ENCODE measurements around the gene ARL4D. TPM values are rescaled to one million over a fixed set of nuclear protein-coding genes. Genes with fewer than 3 reads are reported as not detected.

The ARL4D gene
- total and polyA plus RNA-seq, 2 of the 4 experiments (the other 2 are of a cell fraction) = 12.5 to 30.7 TPM

DNA sequence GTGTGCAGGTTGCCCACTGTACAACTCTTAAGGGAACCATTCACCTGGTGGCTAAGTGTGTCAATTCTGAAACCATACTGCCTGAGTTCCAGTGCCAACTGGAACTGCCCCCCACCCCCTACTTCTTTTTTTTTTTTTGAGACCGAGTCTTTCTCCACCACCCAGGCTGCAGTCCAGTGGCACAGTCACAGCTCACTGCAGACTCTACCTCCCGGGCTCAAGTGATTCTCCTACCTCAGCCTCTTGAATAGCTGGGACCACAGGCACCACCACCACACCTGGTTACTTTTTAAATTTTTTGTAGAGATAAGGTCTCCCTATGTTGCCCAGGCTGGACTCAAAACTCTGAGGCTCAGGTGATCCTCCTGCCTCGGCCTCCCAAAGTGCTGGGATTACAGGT lies 44.6 kb downstream of the ARL4D start:
- dilution Hi-C loops (cut with HindIII; ENCODE audit: low sequenced_read_pairs, unreplicated experiment) = no loop called here
- H3K4me2 ChIP-seq (ENCODE audit: low read depth, low read length) = no peak overlapping the region

More for the DNA sequence above, 44.6 kb downstream of the ARL4D start:
- no peaks in the 10 kb centered on the region for H3K9me3 ChIP-seq (ENCODE audit: control insufficient read depth, insufficient read depth, low read length)
- no peaks in the 10 kb centered on the region for H4K20me1 ChIP-seq (ENCODE audit: insufficient read depth, low read length)
- no TSS peak for BruUV-seq (replicated peaks)
- H4K91ac ChIP-seq (ENCODE audit: insufficient read depth, low read depth, low read length) = no peak overlapping the region
- H3K14ac ChIP-seq (replicated peaks; ENCODE audit: low read depth, low read length) = no peak overlapping the region
- H2BK5ac ChIP-seq (ENCODE audit: low read depth, low read length, poor library complexity, severe bottlenecking) = no peak overlapping the region
- H3K27me3 ChIP-seq (ENCODE audit: control insufficient read depth, insufficient read depth, low read length) = no peaks in the 10 kb centered on the region
- H3K4ac ChIP-seq (ENCODE audit: low read depth, low read length) = no peak overlapping the region
- H3K56ac ChIP-seq (ENCODE audit: extremely low read depth, insufficient read depth, low read length) = no peak overlapping the region
- in situ Hi-C loops (cut with MboI; ENCODE audit: low sequenced_read_pairs) (no loop called here), intact Hi-C loops (cut with micrococcal nuclease) (no loop called here)
- H2BK15ac ChIP-seq (ENCODE audit: low read depth, low read length) = no peak overlapping the region
- H3K36me3 ChIP-seq (ENCODE audit: control insufficient read depth, insufficient read depth, low read length) = no peaks in the 10 kb centered on the region
- no peak overlapping the region for H2BK120ac ChIP-seq (ENCODE audit: low read depth, low read length)
- no peak overlapping the region for H3K9ac ChIP-seq (ENCODE audit: low read depth, low read length)
- peaks cover 7% of the 10 kb centered on the region for H3K4me1 ChIP-seq (ENCODE audit: control insufficient read depth, insufficient read depth, low read length)
- no peak overlapping the region for H3K4me3 ChIP-seq (ENCODE audit: insufficient read depth, low read depth, low read length)
- H3K9me1 ChIP-seq (ENCODE audit: insufficient read depth, low read length) = peaks cover 9% of the 10 kb centered on the region; the same call in 1 of the 2 replicates
- no peak for ATAC-seq (ENCODE audit: low read depth)
- H2BK20ac ChIP-seq (ENCODE audit: low read depth, low read length) = no peak overlapping the region
- ChIA-PET CTCF (no interaction called here), POLR2A (ENCODE audit: unreplicated experiment) (no interaction called here)
- H3K23ac ChIP-seq (ENCODE audit: low read depth, low read length) = no peak overlapping the region
- no peak overlapping the region for H4K5ac ChIP-seq (ENCODE audit: low read depth, low read length)
- no peaks in the 10 kb centered on the region for H3K79me1 ChIP-seq (ENCODE audit: low read depth in 1 of 2, low read length in 2 of 2)
- TF ChIP-seq FOS (IDR thresholded peaks at IDR 0.05; ENCODE audit: low read depth, low read length) (no peak), SMC3 (IDR thresholded peaks at IDR 0.05; ENCODE audit: low read depth, low read length) (no peak), RAD21 (IDR thresholded peaks at IDR 0.05; ENCODE audit: low read length) (no peak), POLR2A (IDR thresholded peaks at IDR 0.05; ENCODE audit: low read depth, low read length) (no peak), MAFK (IDR thresholded peaks at IDR 0.05; ENCODE audit: low read depth, low read length) (no peak), BHLHE40 (IDR thresholded peaks at IDR 0.05; ENCODE audit: low read depth, low read length) (no peak), CEBPB (IDR thresholded peaks at IDR 0.05; ENCODE audit: low read depth, low read length) (no peak), CHD1 (IDR thresholded peaks at IDR 0.05; ENCODE audit: low read depth, low read length) (no peak), RFX5 (IDR thresholded peaks at IDR 0.05; ENCODE audit: low read depth, low read length) (no peak), RCOR1 (IDR thresholded peaks at IDR 0.05; ENCODE audit: insufficient replicate concordance, low read length) (no peak), MAZ (IDR thresholded peaks at IDR 0.05; ENCODE audit: borderline replicate concordance, low read depth, low read length) (no peak), MXI1 (IDR thresholded peaks at IDR 0.05; ENCODE audit: borderline replicate concordance, low read depth, low read length) (no peak), NFE2L2 (IDR thresholded peaks at IDR 0.05; ENCODE audit: low read depth, low read length) (no peak)
- TF ChIP-seq, protein P1, sequence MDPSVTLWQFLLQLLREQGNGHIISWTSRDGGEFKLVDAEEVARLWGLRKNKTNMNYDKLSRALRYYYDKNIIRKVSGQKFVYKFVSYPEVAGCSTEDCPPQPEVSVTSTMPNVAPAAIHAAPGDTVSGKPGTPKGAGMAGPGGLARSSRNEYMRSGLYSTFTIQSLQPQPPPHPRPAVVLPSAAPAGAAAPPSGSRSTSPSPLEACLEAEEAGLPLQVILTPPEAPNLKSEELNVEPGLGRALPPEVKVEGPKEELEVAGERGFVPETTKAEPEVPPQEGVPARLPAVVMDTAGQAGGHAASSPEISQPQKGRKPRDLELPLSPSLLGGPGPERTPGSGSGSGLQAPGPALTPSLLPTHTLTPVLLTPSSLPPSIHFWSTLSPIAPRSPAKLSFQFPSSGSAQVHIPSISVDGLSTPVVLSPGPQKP (IDR thresholded peaks at IDR 0.05; ENCODE audit: borderline replicate concordance, low read depth, low read length) = no peak
- TF ChIP-seq, protein P2, sequence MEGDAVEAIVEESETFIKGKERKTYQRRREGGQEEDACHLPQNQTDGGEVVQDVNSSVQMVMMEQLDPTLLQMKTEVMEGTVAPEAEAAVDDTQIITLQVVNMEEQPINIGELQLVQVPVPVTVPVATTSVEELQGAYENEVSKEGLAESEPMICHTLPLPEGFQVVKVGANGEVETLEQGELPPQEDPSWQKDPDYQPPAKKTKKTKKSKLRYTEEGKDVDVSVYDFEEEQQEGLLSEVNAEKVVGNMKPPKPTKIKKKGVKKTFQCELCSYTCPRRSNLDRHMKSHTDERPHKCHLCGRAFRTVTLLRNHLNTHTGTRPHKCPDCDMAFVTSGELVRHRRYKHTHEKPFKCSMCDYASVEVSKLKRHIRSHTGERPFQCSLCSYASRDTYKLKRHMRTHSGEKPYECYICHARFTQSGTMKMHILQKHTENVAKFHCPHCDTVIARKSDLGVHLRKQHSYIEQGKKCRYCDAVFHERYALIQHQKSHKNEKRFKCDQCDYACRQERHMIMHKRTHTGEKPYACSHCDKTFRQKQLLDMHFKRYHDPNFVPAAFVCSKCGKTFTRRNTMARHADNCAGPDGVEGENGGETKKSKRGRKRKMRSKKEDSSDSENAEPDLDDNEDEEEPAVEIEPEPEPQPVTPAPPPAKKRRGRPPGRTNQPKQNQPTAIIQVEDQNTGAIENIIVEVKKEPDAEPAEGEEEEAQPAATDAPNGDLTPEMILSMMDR (conservative IDR thresholded peaks at IDR 0.05; ENCODE audit: low read depth, low read length) = no peak
- DNase-seq = no peak
- H3K18ac ChIP-seq (ENCODE audit: low read depth, low read length) = no peak overlapping the region
- no peak overlapping the region for H2AK9ac ChIP-seq (replicated peaks; ENCODE audit: low read depth, low read length, poor library complexity)
- no peak overlapping the region for H3K27ac ChIP-seq (ENCODE audit: insufficient read depth, low read length)
- no peak overlapping the region for H2AFZ ChIP-seq (replicated peaks; ENCODE audit: low read length, poor library complexity)
- WGBS, 2 experiments (ENCODE audit: extremely low coverage in 2 of 2, insufficient read length in 1 of 2) = no CpG with 5 or more reads among the region's 3 CpGs
- no peak overlapping the region for H2AK5ac ChIP-seq (ENCODE audit: low read depth, low read length)
- H4K8ac ChIP-seq (ENCODE audit: low read depth in 2 of 2, low read length in 2 of 2) = no peak overlapping the region
